Epithelial cell of esophagus (primary cell): Measurements from ENCODE around the gene HBS1L.

Experiments
- DNase-seq: peaks from one replicate; pipeline ENCODE4 v3.0.0; 2010; ENCODE audit warnings: low read depth
- H3K4me3 ChIP-seq: 2 replicates; pipeline ENCODE4 v1.5.1; 2011; ENCODE audit warnings: mild to moderate bottlenecking, low read length, control low read depth
- CTCF ChIP-seq: IDR thresholded peaks from 2 replicates; pipeline ENCODE4 v1.5.1; 2011; ENCODE audit warnings: low read depth, mild to moderate bottlenecking, low read length, control low read depth, inconsistent platforms; ENCODE audit not compliant: insufficient read depth; ENCODE audit errors: missing control alignments

The HBS1L gene

DNA sequence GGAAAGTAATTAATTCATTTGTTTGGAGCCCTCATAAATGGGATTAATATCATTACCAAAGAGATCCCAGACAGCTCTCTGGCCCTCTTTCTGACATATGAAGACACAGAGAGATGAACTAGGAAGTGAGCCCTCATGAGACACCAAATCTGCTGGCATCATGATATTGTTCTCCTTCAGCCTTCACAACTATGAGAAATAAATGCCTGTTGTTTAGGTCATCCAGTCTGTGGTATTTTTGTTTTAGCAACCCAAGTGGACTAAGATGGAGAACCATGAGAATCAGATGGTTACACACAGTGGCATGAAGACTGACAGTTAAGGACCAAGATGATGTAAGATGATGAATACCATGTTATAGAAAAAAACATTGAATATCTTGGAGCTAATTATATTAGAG is 16.9 kb upstream of the HBS1L start:
- H3K4me3 ChIP-seq = no peak overlapping the region
- no peak for DNase-seq
- TF ChIP-seq CTCF = no peak

DNA sequence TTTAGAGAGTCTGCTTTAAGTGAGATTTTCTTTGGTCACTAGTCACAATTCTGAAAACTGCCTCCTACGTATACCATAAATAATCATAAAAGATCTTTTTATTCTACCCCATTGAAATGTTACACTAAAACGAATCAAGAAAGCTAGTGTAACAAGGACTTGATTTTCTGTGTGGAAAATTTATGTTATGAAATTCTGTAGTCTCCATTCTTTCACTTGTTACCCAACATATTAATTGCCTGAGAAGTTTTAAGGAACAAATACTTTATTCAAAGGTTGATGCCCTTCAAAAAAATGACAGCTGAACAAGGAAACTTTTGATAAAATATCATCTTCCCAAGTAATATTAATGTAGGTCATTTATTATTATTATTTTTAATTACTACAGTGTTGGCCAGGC is 13.3 kb upstream of the HBS1L start:
- H3K4me3 ChIP-seq = no peak overlapping the region
- no peak for DNase-seq
- no peak for TF ChIP-seq CTCF

DNA sequence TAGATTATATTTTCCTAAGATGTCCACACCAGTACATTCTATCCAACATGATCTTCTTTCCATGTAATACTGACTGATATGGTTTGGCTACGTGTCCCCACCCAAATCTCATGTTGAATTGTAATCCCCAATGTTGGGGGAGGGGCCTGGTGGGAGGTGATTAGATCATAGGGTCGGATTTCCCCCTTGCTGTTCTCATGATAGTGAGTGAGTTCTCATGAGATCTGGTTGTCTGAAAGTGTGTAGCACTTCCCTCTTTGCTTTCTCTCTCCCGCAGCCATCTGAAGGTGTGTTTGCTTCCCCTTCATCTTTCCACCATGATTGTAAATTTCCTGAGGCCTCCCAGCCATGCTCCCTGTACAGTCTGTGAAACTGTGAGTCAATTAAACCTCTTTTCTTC is 12.2 kb upstream of the HBS1L start:
- no peak for TF ChIP-seq CTCF
- DNase-seq = no peak
- H3K4me3 ChIP-seq = no peak overlapping the region

GRCh38 chr6:135066397-135066796 is 11.8 kb upstream of the HBS1L start:
- no peak for TF ChIP-seq CTCF
- no peak overlapping the region for H3K4me3 ChIP-seq
- no peak for DNase-seq

GRCh38 chr6:135064586-135064985 is 10.0 kb upstream of the HBS1L start:
- no peak for DNase-seq
- TF ChIP-seq CTCF = no peak
- H3K4me3 ChIP-seq = no peak overlapping the region

- no peak for TF ChIP-seq CTCF
- DNase-seq = no peak
- no peak overlapping the region for H3K4me3 ChIP-seq
Observed at GRCh38 chr6:135063926-135064325, 9.3 kb upstream of the HBS1L start.

GRCh38 chr6:135062735-135063134 is 8.1 kb upstream of the HBS1L start:
- TF ChIP-seq CTCF = no peak
- H3K4me3 ChIP-seq = no peak overlapping the region
- no peak for DNase-seq
